GM23248 (cell line): Measurements from ENCODE around the gene C16orf54.
"Not testable (repeated sequence)": the region's sequence is repeated elsewhere in the genome, so short reads cannot be mapped to it uniquely, and the experiment has no call there.

Source experiments
- EZH2 ChIP-seq: fragments of 200-600 bp; sonication (generic); IDR thresholded peaks from 2 replicates; pipeline ENCODE4 v1.6.1; 2018; ENCODE audit warnings: antibody characterized with exemption, mild to moderate bottlenecking; ENCODE audit not compliant: insufficient read depth, poor library complexity, severe bottlenecking
- EZH2phosphoT487 ChIP-seq: fragments of 200-600 bp; sonication (generic); IDR thresholded peaks from 2 replicates; pipeline ENCODE4 v1.6.1; 2018; ENCODE audit warnings: antibody characterized with exemption, moderate library complexity, mild to moderate bottlenecking, low read depth; ENCODE audit not compliant: insufficient read depth

DNA sequence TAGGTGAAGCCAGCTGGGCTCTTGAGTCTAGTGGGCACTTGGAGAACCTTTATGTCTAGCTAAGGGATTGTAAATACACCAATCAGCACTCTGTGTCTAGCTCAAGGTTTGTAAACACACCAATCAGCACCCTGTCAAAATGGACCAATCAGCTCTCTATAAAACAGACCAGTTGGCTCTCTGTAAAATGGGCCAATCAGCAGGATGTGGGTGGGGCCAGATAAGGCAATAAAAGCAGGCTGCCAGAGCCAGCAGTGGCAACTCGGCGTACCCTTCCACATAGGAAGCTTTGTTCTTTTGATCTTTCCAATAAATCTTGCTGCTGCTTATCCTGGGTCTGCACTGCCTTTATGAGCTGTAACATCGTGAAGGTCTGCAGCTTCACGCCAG is 3.0 kb upstream of the C16orf54 start:
- not testable (repeated sequence) for TF ChIP-seq EZH2, EZH2phosphoT487
